Stomach (tissue), 4 donors: ENCODE results near the gene PYCARD.

Experiments used
- CTCF ChIP-seq, 7 experiments: fragments of 450-650 bp in 4 of 7; fragments of 200-600 bp in 3 of 7; sonication (generic) in 3 of 7; IDR thresholded peaks; one replicate each; pipeline ENCODE4 v1.5.1; 2016 to 2019; ENCODE audit warnings: antibody characterized with exemption in 7 of 7, control low read depth in 2 of 7, mild to moderate bottlenecking in 1 of 7
- POLR2AphosphoS5 ChIP-seq, 3 donors: sonication (generic); formaldehyde crosslinking; IDR thresholded peaks; one replicate each; pipeline ENCODE4 v1.6.1; 2016; ENCODE audit warnings: antibody characterized with exemption in 3 of 3

GRCh38 chr16:31185339-31185738 is 17.2 kb downstream of the PYCARD start:
- TF ChIP-seq CTCF (IDR thresholded peaks at IDR 0.05) (no peak), POLR2AphosphoS5 (IDR thresholded peaks at IDR 0.05) (no peak)
